GM13976 (cell line): ENCODE results near the gene FHAD1.

ENCODE experiments used
- DNase-seq: peaks from one replicate; pipeline ENCODE4 v3.0.0; 2012; ENCODE audit warnings: low spot score
- CTCF ChIP-seq: IDR thresholded peaks from 2 replicates; pipeline ENCODE4 v1.5.1; 2012; ENCODE audit warnings: borderline replicate concordance, mild to moderate bottlenecking; ENCODE audit not compliant: insufficient read depth; ENCODE audit errors: extremely low read depth, missing control alignments, control extremely low read depth
- in situ Hi-C: fragments of 300-500 bp; cut with MboI; formaldehyde crosslinking; loops from one replicate; pipeline ENCODE4 v1.12.0; 2022; ENCODE audit warnings: low sequenced_read_pairs, mixed read lengths, inconsistent platforms; ENCODE audit not compliant: unreplicated experiment

Gene FHAD1

GRCh38 chr1:15412175-15412800, 165.3 kb downstream of the FHAD1 start:
- peak; percentile 53 for DNase-seq
- in situ Hi-C loops: no loop called here

DNA sequence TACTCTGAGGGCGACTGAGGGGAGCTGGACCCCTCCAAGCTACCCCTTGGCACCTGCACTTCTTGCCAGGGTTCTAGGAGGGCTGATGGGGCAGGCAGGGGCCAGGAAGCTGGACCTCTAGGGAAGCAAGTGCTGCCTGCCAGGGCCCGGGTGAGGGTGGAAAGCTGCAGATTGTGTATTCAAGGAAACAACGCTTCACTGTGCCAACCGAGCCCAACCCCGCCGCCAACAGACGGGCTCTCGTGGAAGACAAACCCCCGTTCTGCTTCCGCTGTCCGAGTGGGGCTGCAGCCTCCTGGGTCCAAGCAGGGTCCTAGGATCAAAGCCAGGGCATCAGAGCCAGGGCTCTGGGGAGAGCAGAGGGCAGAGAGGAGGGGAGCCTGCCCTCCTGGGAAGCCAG, 165.8 kb downstream of the FHAD1 start:
- DNase-seq: no peak
- TF ChIP-seq CTCF: no peak
- in situ Hi-C loops: no loop called here

More at GRCh38 chr1:15412175-15412800, 165.3 kb downstream of the FHAD1 start:
- TF ChIP-seq CTCF: no peak

- in situ Hi-C loops: no loop called here
- DNase-seq: no peak
- no peak for TF ChIP-seq CTCF
Measured at GRCh38 chr1:15413563-15414444, 166.8 kb downstream of the FHAD1 start.

DNA sequence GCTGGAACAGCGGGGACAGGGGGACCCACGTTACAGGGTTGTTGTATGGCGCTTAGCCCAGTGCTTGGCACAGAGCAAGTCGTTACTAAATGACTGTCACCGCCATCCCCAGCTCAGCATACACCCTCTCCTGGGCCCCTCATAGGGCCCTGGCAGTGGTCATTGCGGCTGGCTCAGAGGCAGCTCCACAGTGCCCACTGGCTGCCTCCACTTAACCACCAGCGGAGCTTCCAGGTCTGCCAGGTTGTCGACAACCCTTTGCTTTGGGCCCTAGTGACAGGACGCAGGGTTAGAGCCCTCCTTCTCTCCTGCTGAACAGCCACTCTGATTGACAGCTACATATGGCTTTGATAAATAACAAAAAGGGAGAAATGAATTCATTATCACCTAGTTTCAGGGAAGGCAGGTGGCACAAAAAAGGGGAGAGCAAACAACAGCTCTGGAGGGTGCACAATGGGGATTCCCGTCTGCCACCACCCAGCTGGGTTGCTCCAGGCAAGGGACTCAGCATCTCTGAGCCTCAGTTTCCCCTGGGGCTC, 167.5 kb downstream of the FHAD1 start:
- in situ Hi-C loops: no loop called here
- TF ChIP-seq CTCF: no peak
- no peak for DNase-seq

- TF ChIP-seq CTCF: no peak
- DNase-seq: peak; percentile 60
- in situ Hi-C loops: no loop called here
Measured at GRCh38 chr1:15417059-15417934, 170.3 kb downstream of the FHAD1 start.
